GM12874 (cell line): Measurements from ENCODE around the gene LYVE1.

Source experiments
- CTCF ChIP-seq: IDR thresholded peaks from 2 replicates; pipeline ENCODE4 v1.5.1; 2011; ENCODE audit warnings: low read depth, mild to moderate bottlenecking, control low read depth, low read length, moderate library complexity; ENCODE audit not compliant: insufficient read depth

The LYVE1 gene

GRCh38 chr11:10605941-10606381 is 37.5 kb upstream of the LYVE1 start:
- TF ChIP-seq CTCF, result no peak

- TF ChIP-seq CTCF, result no peak
Measured at GRCh38 chr11:10604798-10605197, 36.3 kb upstream of the LYVE1 start.

- TF ChIP-seq CTCF, result no peak
Measured at GRCh38 chr11:10604340-10604748, 35.9 kb upstream of the LYVE1 start.

- no peak for TF ChIP-seq CTCF
Measured at GRCh38 chr11:10603721-10604297, 35.3 kb upstream of the LYVE1 start.

- TF ChIP-seq CTCF, result no peak
Measured at GRCh38 chr11:10602945-10603344, 34.5 kb upstream of the LYVE1 start.

- TF ChIP-seq CTCF, result no peak
Measured at GRCh38 chr11:10602366-10602765, 33.9 kb upstream of the LYVE1 start.

- TF ChIP-seq CTCF, result no peak
Measured at GRCh38 chr11:10601837-10602236, 33.4 kb upstream of the LYVE1 start.
